H9 (cell line): Measurements from ENCODE around the gene CNN3. TPM values are rescaled to one million over a fixed set of nuclear protein-coding genes. Genes with fewer than 3 reads are reported as not detected.

Experiments
- DNase-seq: peaks from one replicate; pipeline ENCODE4 v3.0.0-alpha.2; 2017
- H2AFZ ChIP-seq: one replicate; pipeline ENCODE4 v1.6.1; 2013; ENCODE audit warnings: mild to moderate bottlenecking, low read length, control low read depth, moderate library complexity
- H2AK5ac ChIP-seq: 2 replicates; pipeline ENCODE4 v1.6.1; 2013; ENCODE audit warnings: low read length, control low read depth, mixed read lengths; ENCODE audit not compliant: insufficient read length
- H2BK120ac ChIP-seq: one replicate; pipeline ENCODE4 v1.6.1; 2013; ENCODE audit warnings: low read depth, mild to moderate bottlenecking, low read length, control low read depth, inconsistent platforms; ENCODE audit not compliant: poor library complexity, severe bottlenecking
- H2BK12ac ChIP-seq: 2 replicates; pipeline ENCODE4 v1.6.1; 2013; ENCODE audit warnings: low read length, control low read depth, mixed read lengths, low read depth; ENCODE audit not compliant: insufficient read length
- H2BK15ac ChIP-seq: 2 replicates; pipeline ENCODE4 v1.6.1; 2013; ENCODE audit warnings: low read depth, low read length, control low read depth
- H2BK20ac ChIP-seq: one replicate; pipeline ENCODE4 v1.6.1; 2013; ENCODE audit warnings: low read depth, mild to moderate bottlenecking, low read length, control low read depth, inconsistent platforms; ENCODE audit not compliant: poor library complexity, severe bottlenecking
- H2BK5ac ChIP-seq: 2 replicates; pipeline ENCODE4 v1.6.1; 2013; ENCODE audit warnings: low read length, control low read depth, mixed read lengths; ENCODE audit not compliant: insufficient read length
- H3K14ac ChIP-seq: 2 replicates; pipeline ENCODE4 v1.6.1; 2013; ENCODE audit warnings: low read length, control low read depth; ENCODE audit not compliant: insufficient read depth
- H3K18ac ChIP-seq: 2 replicates; pipeline ENCODE4 v1.6.1; 2013; ENCODE audit warnings: low read depth, mild to moderate bottlenecking, mixed read lengths, low read length, control low read depth; ENCODE audit not compliant: insufficient read length
- H3K23ac ChIP-seq: 2 replicates; pipeline ENCODE4 v1.6.1; 2013; ENCODE audit warnings: low read length, control low read depth, mixed read lengths, low read depth; ENCODE audit not compliant: insufficient read length
- H3K23me2 ChIP-seq: 2 replicates; pipeline ENCODE4 v1.6.1; 2013; ENCODE audit warnings: low read depth, mild to moderate bottlenecking, mixed read lengths, low read length, control low read depth; ENCODE audit not compliant: insufficient read length, poor library complexity, severe bottlenecking
- H3K27ac ChIP-seq: 2 replicates; pipeline ENCODE4 v1.5.1; 2013; ENCODE audit warnings: low read length, control low read depth, mixed read lengths, low read depth; ENCODE audit not compliant: insufficient read length
- H3K27me3 ChIP-seq: 2 replicates; pipeline ENCODE4 v1.6.1; 2013; ENCODE audit warnings: low read length, control low read depth, inconsistent platforms; ENCODE audit not compliant: insufficient read depth
- H3K4ac ChIP-seq: 2 replicates; pipeline ENCODE4 v1.6.1; 2013; ENCODE audit warnings: low read depth, mild to moderate bottlenecking, control low read depth, inconsistent platforms, low read length, moderate library complexity
- H3K4me1 ChIP-seq: 2 replicates; pipeline ENCODE4 v1.6.1; 2013; ENCODE audit warnings: low read length, control low read depth, inconsistent platforms; ENCODE audit not compliant: insufficient read depth
- H3K4me2 ChIP-seq: 2 replicates; pipeline ENCODE4 v1.6.1; 2013; ENCODE audit warnings: low read length, control low read depth, mixed read lengths; ENCODE audit not compliant: insufficient read length, insufficient read depth
- H3K56ac ChIP-seq: 2 replicates; pipeline ENCODE4 v1.6.1; 2013; ENCODE audit warnings: low read depth, mild to moderate bottlenecking, mixed read lengths, low read length, control low read depth; ENCODE audit not compliant: insufficient read length
- H3K79me1 ChIP-seq: 2 replicates; pipeline ENCODE4 v1.6.1; 2013; ENCODE audit warnings: low read depth, mild to moderate bottlenecking, moderate library complexity, low read length, control low read depth, inconsistent platforms; ENCODE audit not compliant: insufficient read depth, poor library complexity, severe bottlenecking
- H3K79me2 ChIP-seq: 2 replicates; pipeline ENCODE4 v1.6.1; 2013; ENCODE audit warnings: low read length, control low read depth, inconsistent platforms; ENCODE audit not compliant: insufficient read depth
- H3K9ac ChIP-seq: 2 replicates; pipeline ENCODE4 v1.6.1; 2013; ENCODE audit warnings: low read length, control low read depth, mixed read lengths; ENCODE audit not compliant: insufficient read length; ENCODE audit errors: extremely low read depth
- H3K9me3 ChIP-seq: one replicate; pipeline ENCODE4 v1.6.1; 2013; ENCODE audit warnings: low read depth, low read length, inconsistent platforms; ENCODE audit not compliant: control insufficient read depth
- H3T11ph ChIP-seq: one replicate; pipeline ENCODE4 v1.6.1; 2013; ENCODE audit warnings: mild to moderate bottlenecking, low read length, control low read depth, inconsistent platforms
- H4K20me1 ChIP-seq: one replicate; pipeline ENCODE4 v1.6.1; 2013; ENCODE audit not compliant: control insufficient read depth, insufficient read length, insufficient read depth
- H4K5ac ChIP-seq: 2 replicates; pipeline ENCODE4 v1.6.1; 2013; ENCODE audit warnings: low read depth, mild to moderate bottlenecking, mixed read lengths, low read length, control low read depth; ENCODE audit not compliant: insufficient read length
- H4K8ac ChIP-seq: replicated peaks from 2 replicates; pipeline ENCODE4 v1.6.1; 2013; ENCODE audit warnings: low read length, control low read depth, mixed read lengths, low read depth; ENCODE audit not compliant: insufficient read length
- H4K91ac ChIP-seq: 2 replicates; pipeline ENCODE4 v1.6.1; 2013; ENCODE audit warnings: low read depth, mild to moderate bottlenecking, moderate library complexity, mixed read lengths, low read length, control low read depth; ENCODE audit not compliant: insufficient read length
- H3K27ac Mint-ChIP-seq, 3 experiments: 2 replicates in 2 of 3; 3 replicates in 1 of 3; pipeline ENCODE4 v1.8.0; 2020 to 2021; ENCODE audit warnings: mixed read lengths in 3 of 3, mild to moderate bottlenecking in 1 of 3, moderate library complexity in 1 of 3
- H3K27me3 Mint-ChIP-seq: 2 replicates; pipeline ENCODE4 v1.8.0; 2021; ENCODE audit warnings: low read depth, mild to moderate bottlenecking, moderate library complexity, mixed read lengths
- H3K36me3 Mint-ChIP-seq, 3 experiments: 2 replicates in 2 of 3; 3 replicates in 1 of 3; pipeline ENCODE4 v1.8.0; 2020 to 2021; ENCODE audit warnings: low read depth in 3 of 3, mixed read lengths in 3 of 3; ENCODE audit not compliant: insufficient read depth in 1 of 3
- H3K4me1 Mint-ChIP-seq, 2 experiments: 2 replicates each; pipeline ENCODE4 v1.8.0; 2020; ENCODE audit warnings: mixed read lengths in 2 of 2
- H3K4me3 Mint-ChIP-seq, 2 experiments: 2 replicates in 1 of 2; 3 replicates in 1 of 2; pipeline ENCODE4 v1.8.0; 2020 to 2021; ENCODE audit warnings: mild to moderate bottlenecking in 2 of 2, mixed read lengths in 2 of 2, moderate library complexity in 1 of 2
- H3K9me3 Mint-ChIP-seq, 2 experiments: 2 replicates in 1 of 2; 3 replicates in 1 of 2; pipeline ENCODE4 v1.8.0; 2020; ENCODE audit warnings: mild to moderate bottlenecking in 2 of 2, mixed read lengths in 2 of 2, moderate library complexity in 1 of 2
- CTCF ChIP-seq: fragments of 200-600 bp; sonication (generic); conservative IDR thresholded peaks from 3 replicates; pipeline ENCODE4 v1.8.0; 2021; ENCODE audit warnings: antibody characterized with exemption, mild to moderate bottlenecking
- WGBS: extraction: QIAGEN DNeasy Blood & Tissue Kit; methylation state at CpG from one replicate; pipeline ENCODE4 v1.1.7; 2013; ENCODE audit warnings: missing lambda C conversion rate, low lambda C conversion rate, mixed read lengths; ENCODE audit not compliant: insufficient read length; ENCODE audit errors: extremely low coverage; 5-methylcytosine and 5-hydroxymethylcytosine counted together
- total RNA-seq: library from RNA; stranded (reverse); gene quantifications from 2 replicates; pipeline ENCODE4 v1.2.1, GENCODE V29; 2021

Gene CNN3
- total RNA-seq, 1 experiment from 2014 or later, result 279 TPM

- Histone ChIP-seq H3K79me1 (no peaks in the 10 kb centered on the region), H3K9me3 (no peaks in the 10 kb centered on the region), H4K8ac (no peak overlapping the region), H3K18ac (no peak overlapping the region), H3K14ac (no peak overlapping the region), H2BK20ac (no peak overlapping the region), H2AFZ (no peak overlapping the region), H4K20me1 (no peaks in the 10 kb centered on the region), H3K23me2 (peaks cover 3% of the 10 kb centered on the region), H3K56ac (no peak overlapping the region), H3K23ac (no peak overlapping the region), H2AK5ac (no peak overlapping the region), H3K4ac (no peak overlapping the region), H3K27me3 (no peaks in the 10 kb centered on the region), H3K9ac (no peak overlapping the region), H2BK5ac (no peak overlapping the region), H4K5ac (no peak overlapping the region), H4K91ac (no peak overlapping the region), H2BK12ac (no peak overlapping the region), H3K79me2 (no peaks in the 10 kb centered on the region), H3T11ph (no peak overlapping the region), H3K4me1 (no peaks in the 10 kb centered on the region; the same call in 1 of the 2 replicates), H2BK15ac (no peak overlapping the region), H2BK120ac (no peak overlapping the region), H3K27ac (no peak overlapping the region), H3K4me2 (no peak overlapping the region)
- no peaks in the 10 kb centered on the region; a peak in 1 of 7 replicates for H3K36me3 Mint-ChIP-seq
- no peaks in the 10 kb centered on the region for H3K9me3 Mint-ChIP-seq
- DNase-seq, result no peak
- H3K4me3 Mint-ChIP-seq, result no peak overlapping the region
- no CpG with 5 or more reads among the region's 2 CpGs for WGBS
- no peak for TF ChIP-seq CTCF
- no peaks in the 10 kb centered on the region for H3K27me3 Mint-ChIP-seq
- no peak overlapping the region for H3K27ac Mint-ChIP-seq
- H3K4me1 Mint-ChIP-seq, result peaks cover 0 to 3% of the 10 kb centered on the region in 2 experiments; a peak in 2 of 4 replicates
Observed at GRCh38 chr1:94855307-94855700, 71.6 kb downstream of the CNN3 start.
